SU-DHL-6 (cell line): ENCODE data around the gene PLCB1.

Source experiments
- H2AFZ ChIP-seq: fragments of 200-600 bp; sonication (generic); 2 replicates; pipeline ENCODE4 v1.6.1; 2014; ENCODE audit warnings: low read depth, mild to moderate bottlenecking, moderate library complexity, mixed read lengths, antibody characterized with exemption, low read length; ENCODE audit not compliant: severe bottlenecking
- H3F3A ChIP-seq: fragments of 200-600 bp; shearing (Covaris generic); 2 replicates; pipeline ENCODE4 v1.6.0; 2016; ENCODE audit warnings: antibody characterized with exemption, mild to moderate bottlenecking; ENCODE audit not compliant: insufficient read depth
- H3K27ac ChIP-seq: fragments of 200-600 bp; sonication (generic); 2 replicates; pipeline ENCODE4 v1.5.1; 2016; ENCODE audit warnings: low read depth, mild to moderate bottlenecking, low read length, moderate library complexity, mixed read lengths
- H3K27me3 ChIP-seq: fragments of 200-600 bp; sonication (generic), shearing (Covaris generic); 2 replicates; pipeline ENCODE4 v1.6.0; 2014; ENCODE audit warnings: mild to moderate bottlenecking, low read length
- H3K36me3 ChIP-seq: fragments of 200-600 bp; sonication (generic); 2 replicates; pipeline ENCODE4 v1.6.1; 2014; ENCODE audit warnings: mild to moderate bottlenecking, low read length, mixed read lengths
- H3K4me2 ChIP-seq: fragments of 300-600, 200-600 bp; shearing (Covaris generic), sonication (generic); 2 replicates; pipeline ENCODE4 v1.6.0; 2014; ENCODE audit warnings: low read length, low read depth, mild to moderate bottlenecking; ENCODE audit not compliant: poor library complexity, severe bottlenecking
- H3K4me3 ChIP-seq: fragments of 200-600 bp; sonication (generic); 2 replicates; pipeline ENCODE4 v1.5.1; 2014; ENCODE audit warnings: antibody characterized with exemption, low read length, mild to moderate bottlenecking, mixed read lengths; ENCODE audit not compliant: insufficient read depth, poor library complexity, severe bottlenecking
- H3K79me2 ChIP-seq: fragments of 200-600 bp; sonication (generic); 2 replicates; pipeline ENCODE4 v1.6.1; 2014; ENCODE audit warnings: mild to moderate bottlenecking, low read length, moderate library complexity; ENCODE audit not compliant: insufficient read depth
- H3K9ac ChIP-seq: fragments of 200-600 bp; sonication (generic); 2 replicates; pipeline ENCODE4 v1.7.0; 2014; ENCODE audit warnings: mild to moderate bottlenecking, low read length
- H3K9me2 ChIP-seq: fragments of 200-600 bp; sonication (generic); replicated peaks from 2 replicates; pipeline ENCODE4 v1.6.1; 2014; ENCODE audit warnings: low read length; ENCODE audit not compliant: insufficient read depth
- H3K9me3 ChIP-seq: fragments of 200-600 bp; sonication (generic); 2 replicates; pipeline ENCODE4 v1.6.1; 2014; ENCODE audit warnings: low read length, mixed read lengths; ENCODE audit not compliant: insufficient read depth
- H4K20me1 ChIP-seq: fragments of 200-600 bp; sonication (generic); 2 replicates; pipeline ENCODE4 v1.6.1; 2014; ENCODE audit warnings: low read depth, mild to moderate bottlenecking, antibody characterized with exemption, low read length, moderate library complexity, mixed read lengths
- CTCF ChIP-seq: fragments of 200-600 bp; sonication (generic); IDR thresholded peaks from one replicate; pipeline ENCODE4 v1.5.1; 2017; ENCODE audit warnings: antibody characterized with exemption, mild to moderate bottlenecking, low read length, moderate library complexity; ENCODE audit not compliant: insufficient read depth, poor library complexity, severe bottlenecking
- EZH2phosphoT487 ChIP-seq: fragments of 200-600 bp; sonication (generic), shearing (Covaris generic); conservative IDR thresholded peaks from 2 replicates; pipeline ENCODE4 v1.6.1; 2018; ENCODE audit warnings: mild to moderate bottlenecking, antibody characterized with exemption, low read length, moderate library complexity, mixed read lengths

Gene PLCB1

GRCh38 chr20:8664778-8665177 lies 532.7 kb downstream of the PLCB1 start:
- Histone ChIP-seq H3K79me2 (no peaks in the 10 kb centered on the region), H3K36me3 (no peaks in the 10 kb centered on the region), H3K27me3 (no peaks in the 10 kb centered on the region), H4K20me1 (no peaks in the 10 kb centered on the region), H3K4me3 (no peak overlapping the region), H3K9ac (no peak overlapping the region), H3K9me2 (no peaks in the 10 kb centered on the region), H3K9me3 (no peaks in the 10 kb centered on the region), H3K27ac (no peak overlapping the region), H3F3A (no peaks in the 10 kb centered on the region), H2AFZ (no peak overlapping the region), H3K4me2 (no peak overlapping the region)
- TF ChIP-seq CTCF (no peak), EZH2phosphoT487 (no peak)

- H3F3A ChIP-seq, result no peaks in the 10 kb centered on the region
- H3K9me2 ChIP-seq, result no peaks in the 10 kb centered on the region
- no peaks in the 10 kb centered on the region for H3K79me2 ChIP-seq
- H3K36me3 ChIP-seq, result no peaks in the 10 kb centered on the region
- H3K27ac ChIP-seq, result no peak overlapping the region
- H3K4me3 ChIP-seq, result no peak overlapping the region
- no peak overlapping the region for H2AFZ ChIP-seq
- H4K20me1 ChIP-seq, result no peaks in the 10 kb centered on the region
- TF ChIP-seq CTCF (no peak), EZH2phosphoT487 (no peak)
- no peak overlapping the region for H3K4me2 ChIP-seq
- H3K9ac ChIP-seq, result no peak overlapping the region
- no peaks in the 10 kb centered on the region for H3K9me3 ChIP-seq
- H3K27me3 ChIP-seq, result no peaks in the 10 kb centered on the region
Measured at GRCh38 chr20:8667306-8667705, 535.2 kb downstream of the PLCB1 start.

- Histone ChIP-seq H3K9me3 (no peaks in the 10 kb centered on the region), H3K4me3 (no peak overlapping the region), H3K4me2 (no peak overlapping the region), H3K9ac (no peak overlapping the region), H4K20me1 (no peaks in the 10 kb centered on the region), H2AFZ (no peak overlapping the region), H3K27ac (no peak overlapping the region), H3F3A (no peaks in the 10 kb centered on the region), H3K9me2 (no peaks in the 10 kb centered on the region), H3K79me2 (no peaks in the 10 kb centered on the region), H3K36me3 (no peaks in the 10 kb centered on the region), H3K27me3 (no peaks in the 10 kb centered on the region)
- TF ChIP-seq CTCF, result no peak
- no peak for TF ChIP-seq EZH2phosphoT487
Measured at GRCh38 chr20:8670207-8670892, 538.3 kb downstream of the PLCB1 start.

- H3F3A ChIP-seq, result no peaks in the 10 kb centered on the region
- no peaks in the 10 kb centered on the region for H3K36me3 ChIP-seq
- H3K9me3 ChIP-seq, result no peaks in the 10 kb centered on the region
- H3K9ac ChIP-seq, result no peak overlapping the region
- no peaks in the 10 kb centered on the region for H3K27me3 ChIP-seq
- no peak overlapping the region for H3K4me2 ChIP-seq
- no peak overlapping the region for H3K27ac ChIP-seq
- H3K79me2 ChIP-seq, result no peaks in the 10 kb centered on the region
- H4K20me1 ChIP-seq, result no peaks in the 10 kb centered on the region
- TF ChIP-seq CTCF, result no peak
- no peak for TF ChIP-seq EZH2phosphoT487
- no peak overlapping the region for H2AFZ ChIP-seq
- no peaks in the 10 kb centered on the region for H3K9me2 ChIP-seq
- H3K4me3 ChIP-seq, result no peak overlapping the region
Measured at GRCh38 chr20:8670893-8671215, 538.8 kb downstream of the PLCB1 start.
